ENCODE results near the gene TRIM45. TPM values are rescaled to one million over a fixed set of nuclear protein-coding genes. Genes with fewer than 3 reads are reported as not detected.
"Not testable (repeated sequence)": the region's sequence is repeated elsewhere in the genome, so short reads cannot be mapped to it uniquely, and the experiment has no call there.

Gene TRIM45
- total RNA-seq, 1 donor from 2014 or later, result 6.7 TPM

- peaks cover 1% of the 10 kb centered on the region for H3K27me3 Mint-ChIP-seq (ENCODE audit: unreplicated experiment)
- no peak for TF ChIP-seq CTCF (IDR thresholded peaks at IDR 0.05; ENCODE audit: partially characterized antibody, unreplicated experiment)
- H3K4me1 Mint-ChIP-seq (ENCODE audit: low read depth, unreplicated experiment), result peaks cover 23% of the 10 kb centered on the region
- H3K27ac Mint-ChIP-seq (ENCODE audit: unreplicated experiment), result peak overlapping the region; percentile 75
- peaks cover 7% of the 10 kb centered on the region for H3K36me3 Mint-ChIP-seq (ENCODE audit: unreplicated experiment)
- DNase-seq, result peak; percentile 24
- peaks cover 6% of the 10 kb centered on the region for H3K9me3 Mint-ChIP-seq (ENCODE audit: unreplicated experiment)
- peak overlapping the region; percentile 30 for H3K4me3 Mint-ChIP-seq (ENCODE audit: unreplicated experiment)
Observed at GRCh38 chr1:117162816-117163215, 41.3 kb upstream of the TRIM45 start.

GRCh38 chr1:117161887-117162286 lies 40.3 kb upstream of the TRIM45 start:
- no peak overlapping the region for H3K4me3 Mint-ChIP-seq (ENCODE audit: unreplicated experiment)

GRCh38 chr1:117151305-117151704 lies 29.8 kb upstream of the TRIM45 start:
- H3K27ac Mint-ChIP-seq (ENCODE audit: unreplicated experiment); H3K27me3 Mint-ChIP-seq (ENCODE audit: unreplicated experiment); H3K36me3 Mint-ChIP-seq (ENCODE audit: unreplicated experiment); DNase-seq; H3K4me3 Mint-ChIP-seq (ENCODE audit: unreplicated experiment); H3K9me3 Mint-ChIP-seq (ENCODE audit: unreplicated experiment); H3K4me1 Mint-ChIP-seq (ENCODE audit: low read depth, unreplicated experiment): not testable (repeated sequence)

More at GRCh38 chr1:117161887-117162286, 40.3 kb upstream of the TRIM45 start:
- Mint-ChIP-seq H3K4me1 (ENCODE audit: low read depth, unreplicated experiment) (peaks cover 23% of the 10 kb centered on the region), H3K9me3 (ENCODE audit: unreplicated experiment) (peaks cover 6% of the 10 kb centered on the region), H3K36me3 (ENCODE audit: unreplicated experiment) (peaks cover 7% of the 10 kb centered on the region), H3K27ac (ENCODE audit: unreplicated experiment) (no peak overlapping the region), H3K27me3 (ENCODE audit: unreplicated experiment) (peaks cover 1% of the 10 kb centered on the region)
- DNase-seq, result no peak
- TF ChIP-seq CTCF (IDR thresholded peaks at IDR 0.05; ENCODE audit: partially characterized antibody, unreplicated experiment), result no peak

GRCh38 chr1:117150316-117150715 lies 28.8 kb upstream of the TRIM45 start:
- H3K36me3 Mint-ChIP-seq (ENCODE audit: unreplicated experiment), result no peaks in the 10 kb centered on the region
- peaks cover 2% of the 10 kb centered on the region for H3K9me3 Mint-ChIP-seq (ENCODE audit: unreplicated experiment)
- H3K27ac Mint-ChIP-seq (ENCODE audit: unreplicated experiment), result no peak overlapping the region
- no peaks in the 10 kb centered on the region for H3K27me3 Mint-ChIP-seq (ENCODE audit: unreplicated experiment)
- DNase-seq, result no peak
- H3K4me1 Mint-ChIP-seq (ENCODE audit: low read depth, unreplicated experiment), result peaks cover 11% of the 10 kb centered on the region
- H3K4me3 Mint-ChIP-seq (ENCODE audit: unreplicated experiment), result no peak overlapping the region
- TF ChIP-seq CTCF (IDR thresholded peaks at IDR 0.05; ENCODE audit: partially characterized antibody, unreplicated experiment), result no peak

GRCh38 chr1:117147856-117148588 lies 26.5 kb upstream of the TRIM45 start:
- Mint-ChIP-seq H3K4me1 (ENCODE audit: low read depth, unreplicated experiment) (peaks cover 11% of the 10 kb centered on the region), H3K27ac (ENCODE audit: unreplicated experiment) (no peak overlapping the region), H3K4me3 (ENCODE audit: unreplicated experiment) (no peak overlapping the region), H3K36me3 (ENCODE audit: unreplicated experiment) (no peaks in the 10 kb centered on the region), H3K27me3 (ENCODE audit: unreplicated experiment) (peaks cover 2% of the 10 kb centered on the region), H3K9me3 (ENCODE audit: unreplicated experiment) (peaks cover 2% of the 10 kb centered on the region)
- no peak for DNase-seq
- TF ChIP-seq CTCF (IDR thresholded peaks at IDR 0.05; ENCODE audit: partially characterized antibody, unreplicated experiment), result no peak
